GM23338 (cell line): ENCODE measurements around the gene DNAJB13. TPM values are rescaled to one million over a fixed set of nuclear protein-coding genes. Genes with fewer than 3 reads are reported as not detected.

Experiments used
- ATAC-seq: fragments of 200-7000 bp; cut with Tn5 transposase; 3 replicates; pipeline ENCODE4 v1.9.1; 2020
- DNase-seq: peaks from one replicate; pipeline ENCODE4 v3.0.0-alpha.2; 2015; ENCODE audit warnings: low spot score
- H2AFZ ChIP-seq: fragments of 200-600 bp; sonication (generic); 2 replicates; pipeline ENCODE4 v1.8.0; 2016; ENCODE audit warnings: antibody characterized with exemption, mild to moderate bottlenecking, moderate library complexity
- H3F3A ChIP-seq: fragments of 200-600 bp; sonication (generic); replicated peaks from 2 replicates; pipeline ENCODE4 v1.8.0; 2017; ENCODE audit warnings: antibody characterized with exemption, mixed run types, low read depth
- H3K27ac ChIP-seq: fragments of 200-600 bp; sonication (generic); 2 replicates; pipeline ENCODE4 v1.6.1; 2016; ENCODE audit warnings: low read depth
- H3K27me3 ChIP-seq: fragments of 200-600 bp; sonication (generic); 2 replicates; pipeline ENCODE4 v1.8.0; 2016; ENCODE audit warnings: mild to moderate bottlenecking, mixed run types, moderate library complexity; ENCODE audit not compliant: insufficient read depth
- H3K36me3 ChIP-seq: fragments of 200-600 bp; sonication (generic); 2 replicates; pipeline ENCODE4 v1.8.0; 2016; ENCODE audit warnings: mild to moderate bottlenecking; ENCODE audit not compliant: insufficient read depth
- H3K4me1 ChIP-seq: fragments of 200-600 bp; sonication (generic); 2 replicates; pipeline ENCODE4 v1.8.0; 2016; ENCODE audit warnings: mild to moderate bottlenecking, moderate library complexity; ENCODE audit not compliant: insufficient read depth
- H3K4me2 ChIP-seq: fragments of 200-600 bp; sonication (generic); 2 replicates; pipeline ENCODE4 v1.7.1; 2017; ENCODE audit warnings: mixed run types
- H3K4me3 ChIP-seq: fragments of 200-600 bp; sonication (generic); 2 replicates; pipeline ENCODE4 v1.6.1; 2016; ENCODE audit warnings: mixed run types
- H3K79me2 ChIP-seq: fragments of 200-600 bp; sonication (generic); replicated peaks from 2 replicates; pipeline ENCODE4 v1.8.0; 2017; ENCODE audit warnings: mild to moderate bottlenecking; ENCODE audit not compliant: insufficient read depth
- H3K9me2 ChIP-seq: fragments of 200-600 bp; sonication (generic); 2 replicates; pipeline ENCODE4 v1.8.0; 2017; ENCODE audit not compliant: insufficient read depth
- H4K20me1 ChIP-seq: fragments of 200-600 bp; sonication (generic); replicated peaks from 2 replicates; pipeline ENCODE4 v1.8.0; 2017; ENCODE audit warnings: mild to moderate bottlenecking; ENCODE audit not compliant: insufficient read depth
- H3K27ac Mint-ChIP-seq: 2 replicates; pipeline ENCODE4 v1.8.0; 2020; ENCODE audit warnings: inconsistent platforms, mild to moderate bottlenecking, moderate library complexity, mixed read lengths
- H3K27me3 Mint-ChIP-seq: 3 replicates; pipeline ENCODE4 v1.8.0; 2022; ENCODE audit warnings: low read depth, mild to moderate bottlenecking, moderate library complexity, mixed read lengths, inconsistent platforms; ENCODE audit not compliant: insufficient read depth, poor library complexity
- H3K36me3 Mint-ChIP-seq: 3 replicates; pipeline ENCODE4 v1.8.0; 2021; ENCODE audit warnings: low read depth, mild to moderate bottlenecking, inconsistent platforms, moderate library complexity, mixed read lengths
- H3K4me1 Mint-ChIP-seq: 3 replicates; pipeline ENCODE4 v1.8.0; 2020; ENCODE audit warnings: mild to moderate bottlenecking, inconsistent platforms, mixed read lengths
- H3K4me3 Mint-ChIP-seq: 3 replicates; pipeline ENCODE4 v1.8.0; 2021; ENCODE audit warnings: moderate library complexity, mild to moderate bottlenecking, inconsistent platforms, mixed read lengths
- H3K9me3 Mint-ChIP-seq: 3 replicates; pipeline ENCODE4 v1.8.0; 2020; ENCODE audit warnings: moderate library complexity, mild to moderate bottlenecking, inconsistent platforms, mixed read lengths
- EZH2phosphoT487 ChIP-seq: fragments of 200-600 bp; sonication (generic); IDR thresholded peaks from one replicate; pipeline ENCODE4 v1.8.1; 2018; ENCODE audit warnings: antibody characterized with exemption; ENCODE audit not compliant: unreplicated experiment
- JUNB ChIP-seq: IDR thresholded peaks from one replicate; pipeline ENCODE4 v1.6.1; 2016; ENCODE audit warnings: antibody characterized with exemption; ENCODE audit not compliant: unreplicated experiment
- REST ChIP-seq: IDR thresholded peaks from one replicate; pipeline ENCODE4 v1.6.1; 2018; ENCODE audit warnings: antibody characterized with exemption; ENCODE audit not compliant: unreplicated experiment
- STAT1 ChIP-seq: IDR thresholded peaks from one replicate; pipeline ENCODE4 v1.6.1; 2016; ENCODE audit warnings: antibody characterized with exemption; ENCODE audit not compliant: unreplicated experiment
- ZNF114 ChIP-seq: fragments of 250-450 bp; sonication (Bioruptor Pico); IDR thresholded peaks from 2 replicates; pipeline ENCODE4 v1.5.0; 2020; ENCODE audit warnings: mild to moderate bottlenecking, moderate library complexity
- ZNF462 ChIP-seq: fragments of 250-450 bp; sonication (Bioruptor Pico); IDR thresholded peaks from 2 replicates; pipeline ENCODE4 v1.5.0; 2020; ENCODE audit warnings: mild to moderate bottlenecking, moderate library complexity
- polyA plus RNA-seq: library from polyadenylated mRNA; unstranded; fragments of >200 nt; fragmentation: Nextera tagmentation; extraction: Ambion mirVana; gene quantifications from 2 replicates; pipeline ENCODE4 v1.2.1, GENCODE V29; 2016
- total RNA-seq: library from RNA; depleted of rRNA; stranded (reverse); fragments of >200 nt; shearing (Covaris generic); gene quantifications from 2 replicates; pipeline ENCODE4 v1.2.3, GENCODE V29; 2014

Gene DNAJB13
- total and polyA plus RNA-seq, 2 experiments from 2014 or later, result 0.14 to 0.32 TPM

GRCh38 chr11:74009230-74009547 lies 58.4 kb downstream of the DNAJB13 start:
- no peak overlapping the region for H3K4me3 Mint-ChIP-seq
- H3K36me3 Mint-ChIP-seq, result peaks cover 3% of the 10 kb centered on the region; the same call in 1 of the 3 replicates
- no peak for TF ChIP-seq EZH2phosphoT487
- TF ChIP-seq JUNB, result no peak
- no peak for TF ChIP-seq ZNF462 (CRISPR knock-in tag)
- H3K27me3 ChIP-seq, result no peaks in the 10 kb centered on the region
- H3K9me3 Mint-ChIP-seq, result no peaks in the 10 kb centered on the region
- H4K20me1 ChIP-seq, result no peaks in the 10 kb centered on the region
- no peak overlapping the region for H3K27ac Mint-ChIP-seq
- peaks cover 17% of the 10 kb centered on the region for H3K4me1 Mint-ChIP-seq
- peaks cover 10% of the 10 kb centered on the region for H3K27me3 Mint-ChIP-seq
- H3K4me2 ChIP-seq, result no peak overlapping the region
- DNase-seq (no peak), ATAC-seq (no peak)
- no peak overlapping the region for H2AFZ ChIP-seq
- no peaks in the 10 kb centered on the region for H3K9me2 ChIP-seq
- H3K4me1 ChIP-seq, result 0 out of 2 replicates have a peak, but pooled peaks cover 5% of the 10 kb centered on the region
- no peaks in the 10 kb centered on the region for H3K79me2 ChIP-seq
- H3K27ac ChIP-seq, result no peak overlapping the region
- H3F3A ChIP-seq, result no peaks in the 10 kb centered on the region
- no peaks in the 10 kb centered on the region for H3K36me3 ChIP-seq
- H3K4me3 ChIP-seq, result no peak overlapping the region

- TF ChIP-seq STAT1, result no peak
- TF ChIP-seq ZNF114, result no peak
- no peak for TF ChIP-seq REST
- ATAC-seq (peak; percentile 9; the same call in 2 of the 3 replicates), DNase-seq (no peak)
- Histone ChIP-seq H3K79me2 (no peaks in the 10 kb centered on the region), H3K27ac (no peak overlapping the region), H2AFZ (no peak overlapping the region), H4K20me1 (no peaks in the 10 kb centered on the region), H3F3A (no peaks in the 10 kb centered on the region), H3K4me1 (0 out of 2 replicates have a peak, but pooled peaks cover 5% of the 10 kb centered on the region), H3K27me3 (no peaks in the 10 kb centered on the region), H3K4me3 (no peak overlapping the region), H3K4me2 (no peak overlapping the region), H3K36me3 (no peaks in the 10 kb centered on the region), H3K9me2 (no peaks in the 10 kb centered on the region)
- Mint-ChIP-seq H3K36me3 (peaks cover 3% of the 10 kb centered on the region; the same call in 1 of the 3 replicates), H3K27me3 (peaks cover 7% of the 10 kb centered on the region), H3K4me1 (peaks cover 17% of the 10 kb centered on the region), H3K4me3 (no peak overlapping the region), H3K9me3 (no peaks in the 10 kb centered on the region), H3K27ac (no peak overlapping the region)
These were observed 59.0 kb downstream of the DNAJB13 start for GRCh38 chr11:74009675-74010305.
